Activated CD4-positive, alpha-beta T cell treated with anti-CD3 and anti-CD28 coated beads, Interleukin-2, amount 50 U/mL, for 24 hours (primary cell): ENCODE measurements around the gene TAOK1.

Experiments
- DNase-seq, 2 donors: peaks; one replicate each; pipeline ENCODE4 v3.0.0-alpha.2; 2020; ENCODE audit warnings: low read depth in 1 of 2, low spot score in 1 of 2

The TAOK1 gene

DNA sequence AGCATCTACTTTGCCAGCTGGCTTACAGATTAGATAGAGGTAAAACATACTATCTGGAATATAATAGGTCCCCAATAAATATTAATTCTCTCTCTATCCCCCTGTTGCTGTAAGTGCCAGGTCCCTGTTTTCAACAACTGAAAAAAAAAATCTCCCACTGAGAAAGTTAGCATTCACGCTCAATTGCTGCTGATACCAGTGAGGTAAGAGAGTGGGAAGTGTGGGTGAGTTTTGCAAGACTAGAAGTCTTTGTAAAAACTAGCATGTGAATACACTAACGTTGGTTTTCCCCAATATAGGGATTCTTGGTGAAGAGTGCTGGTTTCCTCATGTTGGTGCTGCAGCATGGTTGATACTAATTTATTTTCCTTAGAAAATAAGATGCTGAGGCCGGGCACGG lies 11.7 kb upstream of the TAOK1 start:
- no peak for DNase-seq

DNA sequence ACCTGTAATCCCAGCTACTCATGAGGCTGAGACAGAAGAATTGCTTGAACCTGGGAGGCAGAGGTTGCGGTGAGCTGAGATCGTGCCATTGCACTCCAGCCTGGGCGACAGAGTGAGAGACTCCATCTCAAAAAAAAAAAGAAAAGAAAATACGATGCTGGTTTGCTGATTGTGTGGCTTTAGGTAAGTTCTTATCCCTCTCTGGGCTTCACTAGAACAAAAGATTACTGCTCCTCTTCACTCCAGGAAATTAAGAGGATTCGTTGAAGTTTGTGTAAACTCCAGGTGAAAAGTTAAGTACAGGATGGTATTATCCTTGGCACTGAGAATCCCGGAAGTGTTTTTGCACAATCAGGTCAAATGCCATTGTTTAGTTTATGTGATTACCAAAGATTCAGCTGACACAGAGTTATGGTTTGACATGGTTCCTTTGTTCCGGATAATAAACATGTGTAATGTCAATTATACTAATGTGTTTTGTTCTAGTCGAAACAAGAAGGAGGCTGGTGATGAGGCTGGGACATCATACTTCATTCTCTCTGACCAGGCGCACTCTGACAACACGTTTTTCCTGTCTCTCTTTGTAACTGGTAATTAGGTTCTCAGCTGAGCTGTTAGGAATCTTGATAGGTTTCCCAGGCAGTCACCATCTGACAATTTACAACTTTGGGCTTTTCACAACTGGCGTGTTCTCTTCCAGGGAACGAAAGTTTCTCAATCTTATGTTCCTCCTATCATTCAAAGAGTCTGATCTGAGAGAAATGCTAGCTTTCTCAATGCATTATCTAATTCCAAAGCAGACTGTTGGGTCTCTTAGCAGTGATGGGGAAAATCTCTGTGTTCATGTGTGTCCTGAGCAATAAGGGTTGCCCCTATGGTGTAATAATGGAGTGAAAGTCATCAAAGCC lies 10.8 kb upstream of the TAOK1 start:
- DNase-seq, result no peak

DNA sequence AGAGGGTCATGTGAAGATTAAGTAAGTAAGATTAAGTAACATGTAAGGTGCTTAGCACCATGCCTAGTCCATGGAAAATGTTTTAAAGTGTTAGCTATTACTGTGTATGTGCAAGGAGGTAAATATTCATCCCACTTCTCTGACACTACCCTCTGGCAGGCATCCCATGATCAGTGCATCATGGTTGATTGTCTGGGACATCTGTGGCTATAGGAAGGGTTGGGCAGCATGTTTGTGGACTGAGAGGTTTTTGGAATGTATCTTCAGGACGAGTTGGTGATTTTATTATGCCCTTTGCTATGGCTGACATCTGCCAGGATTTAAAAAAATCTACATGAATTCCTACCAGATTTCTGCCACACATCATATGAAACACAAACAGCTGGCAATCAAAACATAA lies 6.5 kb upstream of the TAOK1 start:
- DNase-seq, result no peak

DNA sequence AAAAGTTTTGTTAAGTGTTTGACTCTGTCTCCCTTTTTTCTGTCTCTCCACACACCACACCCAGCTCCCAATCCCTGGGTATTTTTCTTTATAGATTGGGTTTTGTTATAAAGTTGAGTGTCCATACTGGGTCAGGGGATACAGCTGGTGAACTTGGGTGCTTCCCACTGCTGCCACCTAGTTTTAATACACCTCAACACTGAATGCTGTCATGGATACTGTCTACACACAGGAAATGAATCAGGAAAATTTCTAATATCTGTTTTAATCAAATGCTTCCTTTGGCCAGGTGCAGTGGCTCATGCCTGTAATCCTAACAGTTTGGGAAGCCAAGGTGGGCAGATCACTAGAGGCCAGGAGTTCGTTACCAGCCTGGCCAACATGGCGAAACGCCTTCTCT lies 5.3 kb upstream of the TAOK1 start:
- DNase-seq, result no peak

DNA sequence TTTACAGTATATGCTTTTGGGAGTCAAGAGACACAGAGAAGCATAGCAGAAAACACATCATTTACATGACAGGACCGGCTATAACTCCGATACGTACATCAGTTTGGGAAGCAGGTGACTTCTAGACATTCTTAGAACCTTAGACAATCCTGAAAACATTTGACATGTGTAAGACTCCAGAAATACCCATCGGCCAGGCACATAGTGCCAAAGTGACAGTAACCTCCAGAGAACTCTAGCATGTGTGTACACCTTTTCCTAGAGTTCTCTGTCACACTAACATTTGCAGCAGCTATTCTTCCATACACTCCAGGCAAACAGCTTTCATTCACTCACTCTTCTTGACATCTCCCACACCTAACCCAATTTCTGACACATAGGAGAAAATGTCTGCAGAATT lies 3.4 kb upstream of the TAOK1 start:
- no peak for DNase-seq

DNA sequence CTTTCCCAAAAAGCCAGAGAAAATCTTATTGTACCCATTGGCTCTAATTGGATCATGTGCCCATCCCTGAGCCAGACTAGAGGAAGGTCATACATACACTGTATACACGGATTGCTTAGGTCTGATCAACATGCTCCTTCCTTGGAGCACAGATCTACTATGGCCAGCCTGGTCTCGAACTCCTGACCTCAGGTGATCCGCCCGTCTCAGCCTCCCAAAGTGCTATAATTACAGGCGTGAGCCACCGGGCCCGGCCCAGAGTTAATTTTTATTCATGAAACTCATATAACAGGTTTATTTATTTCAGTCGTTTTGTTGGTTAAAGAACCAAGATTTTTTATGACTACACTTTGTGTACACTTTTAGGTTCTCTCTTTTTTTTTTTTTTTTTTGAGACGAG lies 1.2 kb upstream of the TAOK1 start:
- no peak for DNase-seq

DNA sequence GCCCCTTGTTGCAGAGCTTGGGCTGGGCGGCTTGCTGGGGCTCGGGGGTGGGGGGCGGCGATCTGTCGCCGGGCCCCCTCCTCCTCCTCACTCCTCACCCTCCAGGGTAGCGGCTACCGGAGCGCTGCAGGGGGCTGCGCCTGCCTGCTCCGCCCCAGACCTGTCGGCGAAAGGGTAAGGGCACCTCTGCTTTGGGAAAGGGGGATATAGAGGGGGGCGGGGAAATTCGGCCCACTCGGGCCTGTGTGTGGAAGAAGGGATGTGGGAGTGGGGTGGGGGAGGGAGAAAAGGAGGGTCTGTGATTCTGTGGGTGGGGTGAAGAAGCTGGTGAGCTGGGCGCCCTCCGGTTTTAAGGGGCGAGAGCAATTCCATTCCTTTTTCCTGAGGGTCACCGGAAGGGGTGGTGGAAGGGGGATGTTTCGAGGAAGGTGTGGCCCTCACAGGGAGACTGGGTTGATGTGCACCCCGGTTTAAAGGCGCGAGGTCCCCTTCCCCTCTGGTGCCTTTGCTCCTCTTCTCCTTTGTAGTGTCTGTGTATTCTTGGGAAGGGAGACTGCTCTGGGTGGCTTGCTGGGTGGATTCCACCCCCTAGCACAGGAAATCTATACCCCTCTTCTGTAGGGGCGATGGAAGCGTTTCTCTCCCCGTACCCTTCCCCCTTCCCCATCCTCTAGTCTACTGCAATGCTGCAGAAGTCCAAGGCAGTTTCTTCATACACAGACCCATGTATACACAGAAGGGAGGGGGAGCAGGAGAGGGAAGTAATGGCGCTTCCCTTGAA lies 878 bp downstream of the TAOK1 start:
- DNase-seq, result peak in 1 of 2 donors; percentile 5

DNA sequence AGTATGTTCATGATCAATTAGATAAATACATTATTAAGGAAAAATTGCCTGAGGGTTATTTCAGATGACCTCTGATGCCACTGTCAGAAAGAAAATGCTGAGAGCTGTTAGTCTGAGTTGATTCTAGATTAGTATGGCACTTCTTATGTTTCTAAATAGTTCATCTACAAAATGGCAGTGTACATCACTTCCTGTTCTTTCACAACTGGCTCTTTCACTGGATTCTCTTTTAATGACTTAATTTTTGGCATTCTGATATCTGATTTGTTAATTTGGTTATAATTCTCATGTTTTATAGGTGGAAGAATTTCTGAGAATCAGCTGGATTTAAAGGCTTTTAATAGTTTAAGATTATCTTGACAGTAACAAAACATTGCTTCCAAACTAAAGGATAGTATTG lies 3.3 kb downstream of the TAOK1 start:
- DNase-seq, result no peak

DNA sequence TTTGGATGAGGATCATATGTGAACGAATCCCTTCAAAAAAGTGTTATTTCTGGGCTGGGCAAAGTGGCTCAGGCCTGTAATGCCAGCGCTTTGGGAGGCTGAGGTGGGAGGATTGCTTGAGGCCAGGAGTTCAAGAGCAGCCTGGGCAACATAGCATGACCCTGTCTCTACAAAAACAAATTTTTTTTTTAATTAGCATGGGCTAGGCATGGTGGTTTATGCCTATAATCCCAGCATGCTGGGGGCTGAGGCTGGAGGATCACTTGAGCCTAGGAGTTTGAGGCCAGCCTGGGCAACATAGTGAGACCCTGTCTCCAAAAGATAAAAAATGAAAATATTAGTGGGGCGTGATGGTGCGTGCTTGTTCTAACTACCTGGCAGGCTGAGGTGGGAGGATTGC lies 4.6 kb downstream of the TAOK1 start:
- DNase-seq, result no peak

DNA sequence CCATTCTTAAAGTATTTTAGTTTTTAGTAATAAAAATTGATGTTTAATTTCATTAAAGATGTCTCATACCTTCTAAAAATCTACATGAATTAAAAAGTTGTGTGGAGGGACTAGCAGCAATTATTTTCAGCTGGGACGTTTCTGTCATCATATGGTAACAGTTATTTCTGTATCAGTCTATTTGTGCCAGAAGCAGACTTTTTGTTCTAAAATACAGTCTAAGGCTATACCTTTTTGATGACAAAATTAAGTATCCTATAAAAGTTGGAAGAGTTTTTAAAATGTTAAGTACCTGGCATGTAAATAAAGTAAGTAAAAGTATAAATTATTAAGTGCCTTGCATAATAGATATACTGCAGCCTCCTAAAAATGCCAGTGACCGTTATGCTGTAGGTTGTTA lies 5.9 kb downstream of the TAOK1 start:
- DNase-seq, result no peak

DNA sequence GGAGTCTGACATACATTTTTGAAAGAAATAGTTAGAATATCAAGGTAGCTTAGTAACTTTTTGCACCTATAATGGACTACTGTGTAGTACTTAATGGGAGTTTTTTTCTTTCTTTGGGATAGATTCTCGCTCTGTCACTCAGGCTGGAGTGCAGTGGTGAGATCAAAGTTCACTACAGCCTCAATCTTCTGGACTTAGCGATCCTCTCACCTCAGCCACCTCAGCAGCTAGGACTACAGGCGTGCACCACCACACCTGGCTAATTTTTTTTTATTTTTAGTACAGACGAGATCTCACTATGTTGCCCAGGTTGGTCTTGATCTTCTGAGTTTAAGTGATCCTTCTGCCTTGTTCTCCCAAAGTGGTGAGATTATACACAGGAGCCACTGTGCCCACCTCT lies 9.5 kb downstream of the TAOK1 start:
- DNase-seq, result no peak

DNA sequence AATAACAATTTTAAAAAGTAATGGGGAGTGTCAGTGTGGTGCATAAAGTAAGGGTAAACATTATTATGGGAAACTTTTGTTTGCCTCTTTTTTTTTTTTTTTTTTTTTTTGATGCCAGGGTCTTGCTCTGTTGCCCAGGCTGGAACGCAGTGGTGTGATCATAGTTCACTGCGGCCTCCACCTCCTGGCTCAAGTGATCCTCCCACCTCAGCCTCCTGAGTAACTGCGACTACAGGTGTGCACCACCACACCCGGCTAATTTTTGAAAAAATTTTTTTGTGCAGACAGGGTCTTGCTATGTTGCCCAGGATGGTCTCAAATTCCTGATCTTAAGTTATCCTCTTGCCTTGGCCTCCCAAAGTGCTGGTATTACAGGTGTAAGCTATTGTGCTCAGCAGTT lies 10.7 kb downstream of the TAOK1 start:
- no peak for DNase-seq

DNA sequence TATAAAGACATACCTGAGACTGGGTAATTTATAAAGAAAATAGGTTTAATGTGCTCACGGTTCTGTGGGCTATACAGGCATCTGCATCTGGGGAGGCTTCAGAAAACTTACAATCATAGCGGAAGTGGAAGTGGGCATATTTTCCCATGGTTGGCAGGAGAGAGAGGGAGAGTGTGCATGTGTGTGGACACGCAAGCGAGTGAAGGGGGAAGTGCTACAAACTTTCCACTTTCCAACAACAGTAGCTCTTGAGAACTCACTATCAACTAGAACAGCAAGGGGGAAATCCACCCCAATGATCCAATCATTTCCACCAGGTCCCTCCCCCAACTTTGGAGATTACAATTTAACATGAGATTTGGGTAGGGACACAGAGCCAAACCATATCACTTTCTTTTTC lies 11.1 kb downstream of the TAOK1 start:
- DNase-seq, result no peak

DNA sequence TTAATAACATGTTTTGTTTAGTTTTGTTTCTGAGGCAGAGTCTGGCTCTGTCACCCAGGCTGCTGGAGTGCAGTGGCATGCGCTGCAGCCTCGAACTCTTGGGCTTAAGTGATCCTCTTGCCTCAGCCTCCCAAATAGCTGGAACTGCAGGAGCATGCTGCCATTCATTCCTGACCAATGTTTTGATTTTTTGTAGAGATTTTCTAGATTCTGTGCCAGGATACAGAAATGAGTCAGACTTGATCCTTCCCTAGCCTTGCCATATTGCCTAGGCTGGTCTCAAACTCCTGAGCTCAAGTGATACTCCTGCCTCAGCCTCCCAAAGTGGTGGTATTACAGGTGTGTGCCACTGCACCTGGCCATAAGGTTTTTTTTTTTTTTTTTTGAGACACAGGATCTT lies 17.7 kb downstream of the TAOK1 start:
- no peak for DNase-seq

DNA sequence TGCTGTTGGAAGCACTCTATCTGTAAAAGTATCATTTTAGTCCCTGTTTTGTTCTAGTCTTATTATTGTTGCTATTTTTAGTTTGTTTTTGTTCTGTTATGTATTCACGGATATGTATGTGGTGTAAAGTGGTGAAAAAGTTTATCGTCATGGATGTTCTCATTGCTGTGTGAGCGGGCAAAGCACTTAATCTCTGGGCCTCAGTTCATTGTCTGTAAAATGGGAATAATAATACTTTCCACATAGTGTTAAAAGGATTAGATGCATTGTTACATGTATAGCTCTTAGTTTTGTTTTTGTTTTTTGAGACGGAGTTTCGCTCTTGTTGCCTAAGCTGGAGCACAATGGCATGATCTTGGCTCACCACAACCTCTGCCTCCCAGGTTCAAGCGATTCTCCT lies 19.8 kb downstream of the TAOK1 start:
- no peak for DNase-seq

DNA sequence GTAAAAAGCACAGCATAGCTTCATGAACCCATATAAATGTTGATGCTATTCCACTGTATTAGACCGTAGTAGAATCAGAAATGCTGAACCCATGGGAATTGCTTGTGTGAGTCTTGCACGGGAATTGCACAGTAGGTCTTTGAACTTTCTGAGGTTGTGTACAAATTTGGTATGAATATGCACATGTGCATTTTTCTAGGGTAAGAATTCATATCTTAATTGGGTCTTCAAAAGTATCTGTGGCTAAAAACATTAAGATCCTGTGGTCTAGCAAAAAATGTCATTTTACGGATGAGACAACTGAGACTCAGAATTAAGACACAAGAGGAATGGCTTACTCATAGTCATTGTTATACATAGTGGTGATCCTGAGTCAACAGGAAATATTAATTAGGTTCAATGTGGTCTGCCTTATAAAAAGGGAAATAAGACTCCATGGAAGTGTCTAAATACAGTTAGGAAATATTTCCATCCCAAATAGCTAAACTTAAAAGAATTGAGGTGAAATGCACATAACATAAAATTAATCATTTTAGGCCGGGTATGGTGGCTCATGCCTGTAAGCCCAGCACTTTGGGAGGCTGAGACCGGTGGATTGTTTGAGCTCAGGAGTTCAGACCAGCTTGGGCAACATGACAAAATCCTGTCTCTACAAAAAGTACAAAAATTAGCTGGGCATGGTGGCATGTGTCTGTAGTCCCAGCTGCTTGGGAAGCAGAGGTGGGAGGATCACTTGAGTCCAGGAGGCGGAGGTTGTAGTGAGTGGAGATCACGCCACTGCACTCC lies 22.8 kb downstream of the TAOK1 start:
- no peak for DNase-seq

DNA sequence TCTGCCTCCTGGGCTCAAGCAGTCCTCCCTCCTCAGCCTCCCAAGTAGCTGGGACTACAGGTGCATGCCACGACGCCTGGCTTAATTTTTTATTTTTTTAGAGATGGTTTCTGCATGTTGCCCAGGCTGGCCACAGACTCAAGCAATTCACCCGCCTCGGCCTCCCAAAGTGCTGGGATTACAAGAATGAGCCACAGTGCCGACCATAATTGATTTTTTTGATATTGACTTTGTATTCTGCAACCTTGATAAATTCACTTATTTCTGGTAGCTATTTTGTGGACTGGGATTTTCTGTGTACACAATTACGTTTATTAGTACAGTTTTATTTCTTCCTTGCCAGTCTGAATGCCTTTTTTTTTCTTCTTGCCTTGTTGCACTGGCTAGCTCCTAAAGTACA lies 30.0 kb downstream of the TAOK1 start:
- DNase-seq, result no peak

DNA sequence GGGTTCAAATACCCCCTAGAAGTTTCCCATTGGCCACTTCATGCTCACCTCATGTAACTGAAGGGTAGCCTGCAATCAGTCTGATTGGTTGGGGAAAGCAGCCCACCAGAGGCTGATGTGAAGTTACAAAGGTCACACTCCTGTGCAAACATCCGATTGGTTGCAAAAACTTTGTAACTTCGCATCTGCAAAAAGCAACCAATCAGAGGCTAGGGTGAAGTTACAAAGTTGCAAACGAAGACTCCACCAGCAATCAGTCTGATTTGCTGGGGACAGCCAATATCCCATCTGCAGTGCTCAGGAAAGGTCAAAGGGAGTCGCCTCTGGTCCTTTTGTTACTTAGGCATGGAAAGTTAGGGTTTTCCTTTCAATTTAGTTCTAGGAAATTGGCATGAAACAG lies 40.1 kb downstream of the TAOK1 start:
- no peak for DNase-seq

DNA sequence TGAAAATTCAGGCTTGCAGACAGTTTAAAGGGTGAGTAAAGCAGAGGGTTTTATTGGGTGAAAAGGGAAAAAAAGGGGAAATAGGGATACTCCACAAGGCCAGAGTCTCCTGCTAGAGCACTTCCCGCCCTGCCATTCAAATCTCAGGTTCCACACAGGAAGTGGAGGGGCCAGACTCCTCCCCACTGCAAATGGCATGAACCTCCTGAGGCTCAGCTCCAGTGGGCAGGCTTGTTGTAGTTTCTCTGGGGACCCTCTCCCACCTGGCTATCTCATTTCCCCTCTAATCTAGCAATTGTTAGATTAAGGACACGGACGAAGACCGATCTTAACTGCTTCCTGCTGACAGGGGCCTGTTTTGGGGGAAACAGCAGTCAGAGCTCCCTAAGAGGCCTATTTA lies 43.4 kb downstream of the TAOK1 start:
- DNase-seq, result no peak

DNA sequence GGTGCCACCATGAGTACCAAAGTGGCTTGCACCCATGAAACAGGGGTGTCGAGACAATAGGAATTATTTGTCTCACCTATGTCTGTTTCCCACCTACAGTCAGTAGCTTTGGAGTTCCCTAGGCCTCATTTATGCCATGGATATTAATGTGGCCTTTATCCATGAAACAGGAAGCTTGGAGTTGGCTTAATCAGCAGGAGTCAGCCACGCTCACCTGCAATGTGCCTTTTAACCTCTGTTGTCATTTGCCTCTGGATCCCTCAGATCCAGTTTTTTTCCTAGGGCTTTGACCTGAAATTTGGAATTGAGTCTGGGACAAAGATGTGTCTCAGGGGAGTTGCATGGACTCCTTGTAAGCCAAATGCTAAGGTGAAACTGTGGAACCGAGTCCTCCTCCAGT lies 44.4 kb downstream of the TAOK1 start:
- DNase-seq, result no peak

DNA sequence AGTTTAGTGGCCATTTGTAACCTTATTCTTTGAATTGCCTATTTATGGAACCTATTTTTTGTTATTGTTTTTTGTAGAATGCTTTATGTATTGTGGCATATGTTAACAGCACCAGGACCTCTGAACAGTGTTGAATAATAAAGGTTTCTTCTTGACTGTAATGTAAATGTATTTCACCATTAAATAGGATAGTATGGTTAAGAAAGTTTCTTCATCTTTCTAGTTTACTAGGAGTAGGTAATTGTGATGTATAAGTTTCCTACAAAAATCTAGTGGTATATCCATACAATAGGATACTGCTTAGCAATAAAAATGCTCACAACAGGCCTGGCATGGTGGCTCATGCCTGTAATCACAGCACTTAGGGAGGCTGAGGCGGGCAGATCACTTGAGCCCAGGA lies 52.3 kb downstream of the TAOK1 start:
- no peak for DNase-seq
